Body of pancreas (tissue), 4 donors: ENCODE data around the gene RNGTT. TPM values are rescaled to one million over a fixed set of nuclear protein-coding genes. Genes with fewer than 3 reads are reported as not detected.
"Not testable (repeated sequence)": the region's sequence is repeated elsewhere in the genome, so short reads cannot be mapped to it uniquely, and the experiment has no call there.

ENCODE experiments used
- ATAC-seq: fragments of 150-250 bp; one replicate; pipeline ENCODE4 v1.9.1; 2016
- DNase-seq, 4 donors: peaks; one replicate each; pipeline ENCODE4 v3.0.0-alpha.2; 2019
- H3K27ac ChIP-seq, 4 donors: fragments of 200-600 bp; sonication (generic); 1 replicate in 3 of 4; 2 replicates in 1 of 4; pipeline versions ENCODE4 v1.5.1 to v1.6.1; 2016 to 2019; ENCODE audit warnings: mild to moderate bottlenecking in 1 of 4, mixed read lengths in 1 of 4, moderate library complexity in 1 of 4
- H3K27me3 ChIP-seq, 2 donors: fragments of 200-600 bp; sonication (generic); one replicate each; pipeline ENCODE4 v1.6.0; 2016; ENCODE audit warnings: mild to moderate bottlenecking in 1 of 2
- H3K36me3 ChIP-seq, 2 donors: fragments of 200-600 bp; sonication (generic); replicated peaks in 1 of 2; 2 replicates each; pipeline ENCODE4 v1.5.1; 2016; ENCODE audit warnings: low read depth in 2 of 2; ENCODE audit not compliant: insufficient read depth in 1 of 2
- H3K4me1 ChIP-seq: fragments of 200-600 bp; sonication (generic); one replicate; pipeline ENCODE4 v1.6.0; 2016
- H3K4me3 ChIP-seq, 2 donors: fragments of 200-600 bp; sonication (generic); 1 replicate in 1 of 2; 2 replicates in 1 of 2; pipeline ENCODE4 v1.5.1; 2016 to 2019
- H3K9me3 ChIP-seq, 3 donors: fragments of 200-600 bp; sonication (generic); 1 replicate in 2 of 3; 2 replicates in 1 of 3; pipeline ENCODE4 v1.5.1; 2016
- POLR2A ChIP-seq, 3 donors: fragments of 450-650 bp; IDR thresholded peaks; one replicate each; pipeline ENCODE4 v1.6.1; 2016; ENCODE audit warnings: antibody characterized with exemption in 3 of 3, mild to moderate bottlenecking in 2 of 3
- WGBS, 2 donors: methylation state at CpG; one replicate each; pipeline ENCODE4 v1.1.5; 2017; 5-methylcytosine and 5-hydroxymethylcytosine counted together
- intact Hi-C: fragments of 100-400 bp; cut with DNase I; formaldehyde crosslinking; loops from one replicate; pipeline ENCODE4 v1.15.1; 2023
- total RNA-seq, 2 donors: library from RNA; depleted of rRNA; stranded (reverse); fragments of >200 nt; gene quantifications; one replicate each; pipeline ENCODE4 v1.1.0, GENCODE V29; 2016
- TF ChIP-seq, protein P1 (sequence below), 7 experiments: fragments of 450-650 bp in 4 of 7; fragments of 200-600 bp in 3 of 7; sonication (generic) in 3 of 7; IDR thresholded peaks; one replicate each; pipeline ENCODE4 v1.5.1; 2016 to 2019; ENCODE audit warnings: antibody characterized with exemption in 7 of 7

RNGTT gene
- total RNA-seq, 2 donors from 2014 or later, result 9.9 to 15.2 TPM

DNA sequence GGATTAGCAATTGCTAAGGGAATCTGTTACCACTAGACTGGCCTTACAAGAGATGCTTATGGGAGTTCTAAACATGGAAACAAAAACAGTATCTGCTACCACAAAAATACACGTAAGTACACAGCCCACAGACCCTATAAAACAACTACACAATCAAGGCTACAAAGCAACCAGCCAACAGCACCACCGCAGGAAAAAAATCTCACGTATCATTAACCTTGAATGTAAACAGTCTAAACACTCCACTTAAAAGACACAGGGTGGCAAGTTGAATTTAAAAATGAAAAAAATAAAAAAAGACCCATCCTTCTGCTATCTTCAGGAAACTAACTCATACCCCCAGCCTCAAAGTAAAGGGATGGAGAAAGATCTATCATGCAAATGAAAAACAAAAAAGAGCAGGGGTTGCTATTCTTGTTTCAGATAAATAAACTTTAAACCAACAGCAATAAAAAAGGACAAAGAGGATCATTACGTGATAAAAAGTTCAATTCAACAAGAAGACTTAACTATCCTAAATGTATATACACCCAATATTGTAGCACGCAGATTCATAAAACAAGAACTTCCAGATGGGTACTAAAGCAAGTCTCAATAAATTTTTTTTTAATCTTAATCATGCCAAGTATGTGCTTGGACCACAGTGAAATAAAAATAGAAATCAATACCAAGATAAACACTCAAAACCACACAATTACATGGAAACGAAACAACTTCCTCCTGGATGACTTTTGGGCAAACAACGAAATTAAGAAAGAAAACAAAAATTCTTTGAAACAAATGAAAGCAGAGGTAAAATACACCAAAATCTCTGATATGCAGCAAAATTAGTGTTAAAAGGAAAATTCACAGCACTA lies 52.3 kb downstream of the RNGTT start:
- TF ChIP-seq, protein P1, sequence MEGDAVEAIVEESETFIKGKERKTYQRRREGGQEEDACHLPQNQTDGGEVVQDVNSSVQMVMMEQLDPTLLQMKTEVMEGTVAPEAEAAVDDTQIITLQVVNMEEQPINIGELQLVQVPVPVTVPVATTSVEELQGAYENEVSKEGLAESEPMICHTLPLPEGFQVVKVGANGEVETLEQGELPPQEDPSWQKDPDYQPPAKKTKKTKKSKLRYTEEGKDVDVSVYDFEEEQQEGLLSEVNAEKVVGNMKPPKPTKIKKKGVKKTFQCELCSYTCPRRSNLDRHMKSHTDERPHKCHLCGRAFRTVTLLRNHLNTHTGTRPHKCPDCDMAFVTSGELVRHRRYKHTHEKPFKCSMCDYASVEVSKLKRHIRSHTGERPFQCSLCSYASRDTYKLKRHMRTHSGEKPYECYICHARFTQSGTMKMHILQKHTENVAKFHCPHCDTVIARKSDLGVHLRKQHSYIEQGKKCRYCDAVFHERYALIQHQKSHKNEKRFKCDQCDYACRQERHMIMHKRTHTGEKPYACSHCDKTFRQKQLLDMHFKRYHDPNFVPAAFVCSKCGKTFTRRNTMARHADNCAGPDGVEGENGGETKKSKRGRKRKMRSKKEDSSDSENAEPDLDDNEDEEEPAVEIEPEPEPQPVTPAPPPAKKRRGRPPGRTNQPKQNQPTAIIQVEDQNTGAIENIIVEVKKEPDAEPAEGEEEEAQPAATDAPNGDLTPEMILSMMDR (IDR thresholded peaks at IDR 0.05), result no peak
- TF ChIP-seq POLR2A (IDR thresholded peaks at IDR 0.05), result no peak
- WGBS, 2 donors, result 47 to 51% methylated on average over 7 of the region's 7 CpGs
- H3K27me3 ChIP-seq, result no peaks in the 10 kb centered on the region
- H3K4me1 ChIP-seq, result peaks cover 7% of the 10 kb centered on the region
- no peak overlapping the region for H3K27ac ChIP-seq
- H3K36me3 ChIP-seq, result no peaks in the 10 kb centered on the region
- no peaks in the 10 kb centered on the region for H3K9me3 ChIP-seq
- ATAC-seq (no peak), DNase-seq (no peak)
- intact Hi-C loops, result no loop called here
- no peak overlapping the region for H3K4me3 ChIP-seq

DNA sequence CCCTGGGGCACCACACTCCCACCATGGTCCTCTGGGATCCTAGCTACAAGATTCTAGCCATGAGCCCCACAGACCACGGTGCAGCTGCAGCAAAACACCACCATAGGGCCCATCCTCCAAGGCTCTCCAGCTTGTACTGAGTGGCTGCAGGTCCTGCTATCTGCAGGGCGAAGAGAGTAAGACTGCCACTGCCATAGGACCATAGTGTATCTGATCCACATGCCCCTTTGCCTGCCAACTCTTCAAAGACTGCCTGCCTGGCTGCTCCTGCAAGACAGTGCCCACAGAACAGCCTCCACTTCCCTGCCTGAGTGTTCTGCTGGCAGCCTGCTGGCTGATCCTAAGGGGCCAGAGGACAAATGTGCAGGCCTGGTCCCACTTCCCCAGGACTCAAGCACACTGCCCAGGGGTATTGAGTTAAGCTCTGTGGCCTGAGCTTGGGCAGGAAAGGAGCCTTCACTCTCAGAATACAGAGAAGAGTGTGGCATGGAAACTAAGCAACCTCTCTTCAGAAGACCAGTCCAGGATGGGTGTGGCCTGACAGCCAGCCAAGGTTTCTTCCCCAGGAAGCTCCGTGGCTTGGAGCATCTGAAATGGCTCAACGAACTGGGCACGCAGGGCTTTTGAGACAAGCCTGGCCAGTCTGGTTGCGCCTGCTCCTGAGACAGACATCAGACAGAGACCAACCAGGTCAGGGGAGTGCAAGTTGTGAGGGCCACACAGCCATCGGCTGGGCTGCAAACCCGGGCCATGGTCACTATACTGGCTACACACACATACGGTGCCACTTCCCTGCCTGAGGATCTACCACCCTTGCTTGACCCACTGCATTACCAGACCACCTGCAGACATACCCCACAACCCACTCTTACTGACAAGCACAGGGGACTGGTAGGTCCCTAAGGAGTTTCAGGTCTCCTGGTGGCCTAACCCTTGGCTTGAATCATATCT lies 54.5 kb downstream of the RNGTT start:
- H3K9me3 ChIP-seq, result no peaks in the 10 kb centered on the region
- ATAC-seq (no peak), DNase-seq (no peak)
- H3K4me3 ChIP-seq, result no peak overlapping the region
- peaks cover 7% of the 10 kb centered on the region for H3K4me1 ChIP-seq
- H3K36me3 ChIP-seq, result no peaks in the 10 kb centered on the region
- no peak overlapping the region for H3K27ac ChIP-seq
- whole genome bisulfite sequencing, 2 donors, result 41 to 80% methylated on average over 3 to 9 of the region's 9 CpGs
- H3K27me3 ChIP-seq, result no peaks in the 10 kb centered on the region
- TF ChIP-seq, protein P1 (IDR thresholded peaks at IDR 0.05), result no peak
- TF ChIP-seq POLR2A (IDR thresholded peaks at IDR 0.05), result no peak
- intact Hi-C loops, result no loop called here

DNA sequence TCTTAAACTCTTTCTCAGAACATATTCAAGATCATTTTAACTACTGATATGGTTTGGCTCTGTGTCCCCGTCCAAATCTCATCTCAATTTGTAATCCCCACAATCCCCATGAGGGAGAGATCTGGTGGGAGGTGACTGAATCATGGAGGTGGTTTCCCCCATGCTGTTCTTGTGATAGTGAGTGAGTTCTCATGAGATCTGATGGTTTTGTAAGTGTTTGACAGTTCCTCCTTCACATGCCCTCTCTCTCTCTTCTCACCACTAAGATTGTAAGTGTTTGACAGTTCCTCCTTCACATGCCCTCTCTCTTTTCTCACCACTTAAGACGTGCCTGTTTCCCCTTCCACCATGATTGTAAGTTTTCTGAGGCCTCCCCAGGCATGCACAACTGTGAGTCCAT lies 56.3 kb downstream of the RNGTT start:
- ATAC-seq, H3K27ac ChIP-seq, H3K36me3 ChIP-seq, H3K4me1 ChIP-seq, H3K9me3 ChIP-seq, intact Hi-C loops, H3K4me3 ChIP-seq, H3K27me3 ChIP-seq, DNase-seq: not testable (repeated sequence)
- WGBS, 2 donors, result 74 to 83% methylated on average over 2 of the region's 2 CpGs

DNA sequence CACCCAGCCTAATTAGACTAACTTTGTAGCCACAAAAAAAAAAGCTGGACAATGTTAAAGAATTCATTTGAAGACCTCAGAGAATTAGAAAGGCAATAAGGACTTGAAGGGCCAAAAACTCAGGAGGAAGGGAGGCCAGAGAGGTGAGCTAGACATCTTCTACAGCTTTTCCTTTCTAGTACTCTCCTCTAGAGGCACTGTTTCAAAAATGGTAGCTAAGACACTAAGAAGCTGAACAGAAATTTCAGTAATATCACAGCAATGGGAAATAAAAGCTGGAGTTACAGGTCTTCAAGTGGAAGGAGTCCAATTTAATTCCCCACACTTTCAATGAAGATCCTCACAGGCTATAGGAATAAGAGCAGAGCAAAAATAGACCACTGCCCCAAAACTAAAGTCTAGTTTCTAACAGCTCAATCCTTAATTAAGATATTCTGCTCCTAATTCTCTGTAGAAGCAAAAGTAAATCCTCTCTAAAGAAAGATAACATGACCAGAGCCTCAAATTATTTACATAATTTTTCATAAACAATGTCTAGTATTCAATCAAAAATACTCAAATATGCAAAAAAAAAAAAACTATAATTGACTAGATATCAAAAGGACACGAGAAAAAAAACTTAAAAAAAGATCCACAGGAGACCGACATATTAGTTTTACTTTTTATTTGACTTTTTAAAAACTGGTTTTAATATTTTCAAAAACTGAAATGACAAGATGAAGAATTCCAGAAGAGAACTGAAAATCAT lies 63.7 kb downstream of the RNGTT start:
- no peaks in the 10 kb centered on the region for H3K4me1 ChIP-seq
- H3K9me3 ChIP-seq, result no peaks in the 10 kb centered on the region
- H3K27me3 ChIP-seq, result no peaks in the 10 kb centered on the region
- no peaks in the 10 kb centered on the region for H3K36me3 ChIP-seq
- WGBS, 2 donors, result 97 to 99% methylated on average over 2 of the region's 2 CpGs
- DNase-seq (no peak), ATAC-seq (no peak)
- TF ChIP-seq, protein P1 (IDR thresholded peaks at IDR 0.05), result no peak
- no peak for TF ChIP-seq POLR2A (IDR thresholded peaks at IDR 0.05)
- H3K4me3 ChIP-seq, result no peak overlapping the region
- no peak overlapping the region for H3K27ac ChIP-seq
- intact Hi-C loops, result no loop called here

DNA sequence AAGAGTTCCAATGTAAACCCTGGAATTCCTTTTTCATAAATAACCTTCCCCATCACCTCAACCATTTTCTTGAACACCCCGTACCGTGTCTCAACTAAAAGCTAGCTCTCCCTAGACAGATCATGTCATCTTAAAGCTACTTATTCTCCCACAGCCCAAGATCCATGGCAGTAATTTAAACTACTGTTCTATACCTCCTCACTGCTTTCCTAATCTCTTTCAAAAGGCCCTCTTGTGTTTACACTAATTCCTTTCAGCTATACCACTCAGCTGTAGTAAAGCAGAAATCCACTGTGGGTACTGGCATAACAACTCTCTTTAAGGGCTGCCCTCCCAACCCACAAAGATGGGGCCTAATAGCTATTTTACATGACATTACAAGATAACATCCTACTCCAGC lies 67.5 kb downstream of the RNGTT start:
- no peaks in the 10 kb centered on the region for H3K27me3 ChIP-seq
- no peak overlapping the region for H3K4me3 ChIP-seq
- DNase-seq (no peak), ATAC-seq (no peak)
- WGBS, 2 donors, result 95 to 100% methylated on average over 2 of the region's 2 CpGs
- no peaks in the 10 kb centered on the region for H3K36me3 ChIP-seq
- no peaks in the 10 kb centered on the region for H3K4me1 ChIP-seq
- intact Hi-C loops, result no loop called here
- no peaks in the 10 kb centered on the region for H3K9me3 ChIP-seq
- H3K27ac ChIP-seq, result no peak overlapping the region
- TF ChIP-seq, protein P1 (IDR thresholded peaks at IDR 0.05), result no peak
- TF ChIP-seq POLR2A (IDR thresholded peaks at IDR 0.05), result no peak
